Duodenal mucosa (tissue), 2 donors: Measurements from ENCODE around the gene NOTUM.
A peak's percentile ranks its signal among the peaks of the same experiment; 100 is the strongest.
"Not testable (repeated sequence)": the region's sequence is repeated elsewhere in the genome, so short reads cannot be mapped to it uniquely, and the experiment has no call there.

Experiments used
- H3K27ac ChIP-seq: one replicate; pipeline ENCODE4 v1.7.0; 2013; ENCODE audit warnings: low read depth, low read length
- H3K27me3 ChIP-seq, 2 donors: one replicate each; pipeline ENCODE4 v1.7.0; 2013; ENCODE audit warnings: low read length in 2 of 2, control low read depth in 1 of 2; ENCODE audit not compliant: insufficient read depth in 2 of 2, control insufficient read depth in 1 of 2
- H3K36me3 ChIP-seq, 2 donors: one replicate each; pipeline ENCODE4 v1.7.0; 2013; ENCODE audit warnings: low read length in 2 of 2, control low read depth in 1 of 2; ENCODE audit not compliant: insufficient read depth in 2 of 2, control insufficient read depth in 1 of 2
- H3K4me1 ChIP-seq, 2 donors: one replicate each; pipeline ENCODE4 v1.7.0; 2013; ENCODE audit warnings: low read length in 2 of 2, control low read depth in 1 of 2; ENCODE audit not compliant: insufficient read depth in 2 of 2, control insufficient read depth in 1 of 2
- H3K4me3 ChIP-seq, 2 donors: one replicate each; pipeline ENCODE4 v1.7.0; 2013; ENCODE audit warnings: low read length in 2 of 2, low read depth in 1 of 2
- H3K9ac ChIP-seq, 2 donors: one replicate each; pipeline ENCODE4 v1.7.0; 2013; ENCODE audit warnings: low read length in 2 of 2, low read depth in 1 of 2
- H3K9me3 ChIP-seq, 2 donors: one replicate each; pipeline ENCODE4 v1.7.0; 2013; ENCODE audit warnings: low read length in 2 of 2, control low read depth in 1 of 2; ENCODE audit not compliant: control insufficient read depth in 1 of 2

NOTUM gene

GRCh38 chr17:81986606-81987005 is 25.6 kb upstream of the NOTUM start:
- H3K4me3 ChIP-seq, result no peak overlapping the region
- no peak overlapping the region for H3K9ac ChIP-seq
- no peak overlapping the region for H3K27ac ChIP-seq
- peaks cover 17 to 40% of the 10 kb centered on the region in 2 donors for H3K36me3 ChIP-seq
- no peaks in the 10 kb centered on the region for H3K27me3 ChIP-seq
- no peaks in the 10 kb centered on the region for H3K9me3 ChIP-seq
- peaks cover 11% of the 10 kb centered on the region in 2 donors for H3K4me1 ChIP-seq

- Histone ChIP-seq H3K4me3 (no peak overlapping the region), H3K27me3 (no peaks in the 10 kb centered on the region), H3K27ac (no peak overlapping the region), H3K36me3 (peaks cover 17 to 44% of the 10 kb centered on the region in 2 donors), H3K4me1 (no peaks in the 10 kb centered on the region), H3K9ac (no peak overlapping the region), H3K9me3 (no peaks in the 10 kb centered on the region)
These were observed 23.9 kb upstream of the NOTUM start for GRCh38 chr17:81984773-81985410.

GRCh38 chr17:81983639-81984373 is 22.8 kb upstream of the NOTUM start:
- H3K4me1 ChIP-seq, result peaks cover 9% of the 10 kb centered on the region in 2 donors
- H3K27ac ChIP-seq, result no peak overlapping the region
- no peaks in the 10 kb centered on the region for H3K9me3 ChIP-seq
- H3K4me3 ChIP-seq, result no peak overlapping the region
- H3K9ac ChIP-seq, result no peak overlapping the region
- H3K36me3 ChIP-seq, result peaks cover 17 to 44% of the 10 kb centered on the region in 2 donors
- H3K27me3 ChIP-seq, result no peaks in the 10 kb centered on the region

GRCh38 chr17:81983011-81983638 is 22.1 kb upstream of the NOTUM start:
- Histone ChIP-seq H3K36me3 (peaks cover 17 to 41% of the 10 kb centered on the region in 2 donors), H3K27ac (no peak overlapping the region), H3K4me1 (peaks cover 13% of the 10 kb centered on the region in 2 donors), H3K9me3 (no peaks in the 10 kb centered on the region), H3K4me3 (no peak overlapping the region), H3K9ac (no peak overlapping the region), H3K27me3 (no peaks in the 10 kb centered on the region)

- Histone ChIP-seq H3K36me3 (peaks cover 12 to 31% of the 10 kb centered on the region in 2 donors), H3K4me1 (peaks cover 15 to 19% of the 10 kb centered on the region in 2 donors)
- not testable (repeated sequence) for H3K9me3 ChIP-seq, H3K27me3 ChIP-seq, H3K4me3 ChIP-seq, H3K27ac ChIP-seq, H3K9ac ChIP-seq
These were observed 20.5 kb upstream of the NOTUM start for GRCh38 chr17:81981511-81981910.

GRCh38 chr17:81980707-81981343 is 19.8 kb upstream of the NOTUM start:
- H3K36me3 ChIP-seq, result peaks cover 12 to 25% of the 10 kb centered on the region in 2 donors
- no peaks in the 10 kb centered on the region for H3K27me3 ChIP-seq
- H3K4me1 ChIP-seq, result peaks cover 19 to 22% of the 10 kb centered on the region in 2 donors
- H3K9ac ChIP-seq, result no peak overlapping the region
- H3K9me3 ChIP-seq, result no peaks in the 10 kb centered on the region
- H3K4me3 ChIP-seq, result no peak overlapping the region
- no peak overlapping the region for H3K27ac ChIP-seq

- H3K27ac ChIP-seq, result no peak overlapping the region
- no peak overlapping the region for H3K9ac ChIP-seq
- H3K4me3 ChIP-seq, result no peak overlapping the region
- peaks cover 19 to 22% of the 10 kb centered on the region in 2 donors for H3K4me1 ChIP-seq
- no peaks in the 10 kb centered on the region for H3K9me3 ChIP-seq
- H3K27me3 ChIP-seq, result no peaks in the 10 kb centered on the region
- H3K36me3 ChIP-seq, result peaks cover 7 to 18% of the 10 kb centered on the region in 2 donors
These were observed 19.1 kb upstream of the NOTUM start for GRCh38 chr17:81980122-81980521.

- Histone ChIP-seq H3K9me3 (no peaks in the 10 kb centered on the region), H3K9ac (peak overlapping the region; percentile 54 to 76), H3K27ac (no peak overlapping the region)
These were observed 17.7 kb upstream of the NOTUM start for GRCh38 chr17:81978524-81979298.

GRCh38 chr17:81977211-81977808 is 16.3 kb upstream of the NOTUM start, which contains the start of gene ASPSCR1:
ASPSCR1 (plus strand) TSS chr17:81977629; CDS start chr17:81977647, 18 bp downstream.
- peak within 1 kb of the TSS; percentile 83 to 84 for H3K4me3 ChIP-seq
- peak within 1 kb of the TSS; percentile 76 to 94 for H3K9ac ChIP-seq
- peaks cover 3 to 4% of the 10 kb centered on the region in 2 donors for H3K9me3 ChIP-seq
- H3K27me3 ChIP-seq, result no peaks in the 10 kb centered on the region
- peak within 1 kb of the TSS; percentile 82 for H3K27ac ChIP-seq
- H3K36me3 ChIP-seq, result peaks cover 0 to 4% of the 10 kb centered on the region in 2 donors
- H3K4me1 ChIP-seq, result peaks cover 19 to 22% of the 10 kb centered on the region in 2 donors

More at GRCh38 chr17:81978524-81979298, 17.7 kb upstream of the NOTUM start:
- Histone ChIP-seq H3K4me1 (peaks cover 19 to 22% of the 10 kb centered on the region in 2 donors), H3K36me3 (peaks cover 3 to 7% of the 10 kb centered on the region in 2 donors), H3K4me3 (peak overlapping the region; percentile 75 to 82), H3K27me3 (no peaks in the 10 kb centered on the region)
